Measurements from ENCODE around the gene TRHDE. TPM values are rescaled to one million over a fixed set of nuclear protein-coding genes. Genes with fewer than 3 reads are reported as not detected.
"Not testable (repeated sequence)": the region's sequence is repeated elsewhere in the genome, so short reads cannot be mapped to it uniquely, and the experiment has no call there.

The TRHDE gene
- total RNA-seq, 2 donors from 2014 or later = 0.57 to 8.7 TPM

DNA sequence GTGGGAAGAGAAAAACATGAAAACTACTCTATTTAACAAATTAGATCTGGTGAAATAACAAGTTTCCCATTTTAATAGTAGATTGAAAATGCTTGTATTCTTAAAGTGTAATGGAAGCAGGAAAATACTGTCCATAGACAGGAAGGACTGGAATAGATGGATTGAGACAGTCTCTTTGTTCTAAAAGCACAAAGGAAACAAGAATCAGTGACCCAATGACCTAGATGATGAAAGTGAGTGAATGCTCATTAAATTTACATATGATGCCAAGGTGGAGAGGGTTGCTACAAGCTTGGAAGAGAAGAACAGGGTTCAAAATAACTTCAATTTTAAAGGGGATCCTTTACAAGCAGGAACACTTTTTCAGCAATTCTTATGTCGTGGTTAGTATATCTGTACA, 233.1 kb downstream of the TRHDE start:
- H3K36me3 ChIP-seq = no peaks in the 10 kb centered on the region
- H3K4me3 ChIP-seq = no peak overlapping the region
- no peaks in the 10 kb centered on the region for H3K27me3 ChIP-seq
- no peak for DNase-seq
- TF ChIP-seq, protein P1, sequence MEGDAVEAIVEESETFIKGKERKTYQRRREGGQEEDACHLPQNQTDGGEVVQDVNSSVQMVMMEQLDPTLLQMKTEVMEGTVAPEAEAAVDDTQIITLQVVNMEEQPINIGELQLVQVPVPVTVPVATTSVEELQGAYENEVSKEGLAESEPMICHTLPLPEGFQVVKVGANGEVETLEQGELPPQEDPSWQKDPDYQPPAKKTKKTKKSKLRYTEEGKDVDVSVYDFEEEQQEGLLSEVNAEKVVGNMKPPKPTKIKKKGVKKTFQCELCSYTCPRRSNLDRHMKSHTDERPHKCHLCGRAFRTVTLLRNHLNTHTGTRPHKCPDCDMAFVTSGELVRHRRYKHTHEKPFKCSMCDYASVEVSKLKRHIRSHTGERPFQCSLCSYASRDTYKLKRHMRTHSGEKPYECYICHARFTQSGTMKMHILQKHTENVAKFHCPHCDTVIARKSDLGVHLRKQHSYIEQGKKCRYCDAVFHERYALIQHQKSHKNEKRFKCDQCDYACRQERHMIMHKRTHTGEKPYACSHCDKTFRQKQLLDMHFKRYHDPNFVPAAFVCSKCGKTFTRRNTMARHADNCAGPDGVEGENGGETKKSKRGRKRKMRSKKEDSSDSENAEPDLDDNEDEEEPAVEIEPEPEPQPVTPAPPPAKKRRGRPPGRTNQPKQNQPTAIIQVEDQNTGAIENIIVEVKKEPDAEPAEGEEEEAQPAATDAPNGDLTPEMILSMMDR (IDR thresholded peaks at IDR 0.05) = no peak
- H3K9ac ChIP-seq (ENCODE audit: low read depth in 2 of 2, low read length in 2 of 2) = no peak overlapping the region
- intact Hi-C loops (cut with DNase I) = no loop called here
- H3K9me3 ChIP-seq = no peaks in the 10 kb centered on the region
- no peaks in the 10 kb centered on the region for H3K4me1 ChIP-seq
- no peak overlapping the region for H3K27ac ChIP-seq

DNA sequence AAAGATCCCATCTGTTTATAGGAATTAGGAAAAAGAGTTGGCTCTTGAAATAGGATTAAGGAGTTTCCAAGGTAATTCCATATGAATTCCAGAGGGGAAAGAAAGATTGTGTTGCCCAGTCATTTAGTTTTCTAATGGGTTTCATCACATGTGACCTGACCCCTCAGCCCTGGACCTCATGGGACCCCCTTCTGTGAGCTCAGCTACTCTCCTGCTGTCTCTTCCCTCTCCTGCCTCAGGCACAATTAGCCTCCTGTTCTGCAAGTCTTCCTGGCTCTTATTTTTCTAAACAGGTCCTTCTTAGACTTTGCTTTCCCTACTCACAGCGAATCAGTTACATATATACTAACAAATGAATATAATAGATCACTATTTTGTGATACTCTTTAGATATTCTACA, 237.7 kb downstream of the TRHDE start:
- H3K4me1 ChIP-seq = no peaks in the 10 kb centered on the region
- no peak for DNase-seq
- no peak overlapping the region for H3K4me3 ChIP-seq
- TF ChIP-seq, protein P1 (IDR thresholded peaks at IDR 0.05) = no peak
- H3K36me3 ChIP-seq = no peaks in the 10 kb centered on the region
- intact Hi-C loops (cut with DNase I) = no loop called here
- H3K9ac ChIP-seq (ENCODE audit: low read depth in 2 of 2, low read length in 2 of 2) = no peak overlapping the region
- no peak overlapping the region for H3K27ac ChIP-seq
- no peaks in the 10 kb centered on the region for H3K9me3 ChIP-seq
- H3K27me3 ChIP-seq = no peaks in the 10 kb centered on the region

DNA sequence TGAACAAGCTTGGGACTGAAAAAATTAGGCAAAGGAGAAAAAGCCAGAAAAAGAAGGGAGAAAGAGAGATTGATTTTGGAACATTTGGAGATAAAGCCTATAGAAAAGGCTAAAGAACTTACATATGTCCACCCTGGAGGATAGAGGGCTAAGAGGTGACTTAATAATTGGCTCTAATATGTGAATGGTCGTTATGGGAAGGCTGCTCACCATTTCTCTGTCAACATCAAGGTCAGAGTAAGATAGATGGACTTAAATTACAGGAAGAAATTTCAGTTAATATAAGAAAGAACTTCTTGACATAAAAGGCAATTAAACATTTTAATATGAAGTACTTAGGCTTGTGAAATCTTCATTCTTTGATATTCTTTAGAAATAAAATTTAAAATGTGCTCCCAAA, 238.6 kb downstream of the TRHDE start:
- intact Hi-C loops (cut with DNase I) = no loop called here
- no peaks in the 10 kb centered on the region for H3K36me3 ChIP-seq
- no peak overlapping the region for H3K9ac ChIP-seq (ENCODE audit: low read depth in 2 of 2, low read length in 2 of 2)
- H3K9me3 ChIP-seq = no peaks in the 10 kb centered on the region
- no peaks in the 10 kb centered on the region for H3K4me1 ChIP-seq
- DNase-seq = no peak
- TF ChIP-seq, protein P1 (IDR thresholded peaks at IDR 0.05) = no peak
- H3K27me3 ChIP-seq = no peaks in the 10 kb centered on the region
- H3K4me3 ChIP-seq = no peak overlapping the region
- H3K27ac ChIP-seq = no peak overlapping the region

DNA sequence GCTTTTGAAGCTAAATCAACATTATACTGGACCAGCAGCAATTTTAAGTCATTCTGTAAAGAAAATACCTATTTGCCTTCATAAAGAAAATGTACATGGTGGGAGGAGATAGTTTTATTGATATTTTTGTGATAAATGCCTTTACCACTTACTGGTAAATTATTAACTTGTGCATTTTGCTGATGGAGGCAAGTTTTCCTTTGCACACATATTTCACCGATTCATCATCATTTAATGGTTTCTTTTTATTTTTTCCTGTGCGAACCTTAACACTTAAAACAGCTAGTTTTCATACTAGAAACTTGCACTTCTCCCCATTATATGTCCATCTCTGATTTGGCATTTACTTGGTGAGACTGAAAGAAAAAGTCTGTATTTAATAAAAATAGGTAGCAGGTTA, 239.3 kb downstream of the TRHDE start:
- Histone ChIP-seq H3K4me3 (no peak overlapping the region), H3K27ac (no peak overlapping the region), H3K9ac (ENCODE audit: low read depth in 2 of 2, low read length in 2 of 2) (no peak overlapping the region), H3K27me3 (no peaks in the 10 kb centered on the region), H3K4me1 (no peaks in the 10 kb centered on the region), H3K36me3 (no peaks in the 10 kb centered on the region), H3K9me3 (no peaks in the 10 kb centered on the region)
- intact Hi-C loops (cut with DNase I) = no loop called here
- no peak for DNase-seq
- TF ChIP-seq, protein P1 (IDR thresholded peaks at IDR 0.05) = no peak

DNA sequence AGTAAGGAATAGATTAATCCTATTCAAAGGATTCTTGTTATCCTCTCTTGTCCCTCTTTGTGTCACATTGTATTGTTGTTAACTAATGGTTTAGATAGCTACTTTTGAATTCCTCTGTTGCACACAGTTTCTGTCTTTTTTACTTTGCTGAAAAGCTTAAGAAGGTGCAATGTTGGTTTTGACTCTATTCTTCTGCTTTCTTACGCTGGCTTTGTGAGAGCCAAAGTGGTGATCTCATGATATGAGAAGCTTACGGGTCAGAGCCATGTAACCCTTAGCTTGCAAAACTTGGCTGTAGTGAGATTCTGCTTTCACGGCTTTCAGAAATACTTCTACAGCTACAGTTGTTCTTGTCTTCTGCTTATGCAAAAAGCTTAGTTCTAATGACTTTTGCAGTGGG, 239.7 kb downstream of the TRHDE start:
- Histone ChIP-seq H3K9ac (ENCODE audit: low read depth in 2 of 2, low read length in 2 of 2) (no peak overlapping the region), H3K9me3 (no peaks in the 10 kb centered on the region), H3K27ac (no peak overlapping the region), H3K36me3 (no peaks in the 10 kb centered on the region), H3K27me3 (no peaks in the 10 kb centered on the region), H3K4me1 (no peaks in the 10 kb centered on the region), H3K4me3 (no peak overlapping the region)
- intact Hi-C loops (cut with DNase I) = no loop called here
- no peak for DNase-seq
- TF ChIP-seq, protein P1 (IDR thresholded peaks at IDR 0.05) = no peak

DNA sequence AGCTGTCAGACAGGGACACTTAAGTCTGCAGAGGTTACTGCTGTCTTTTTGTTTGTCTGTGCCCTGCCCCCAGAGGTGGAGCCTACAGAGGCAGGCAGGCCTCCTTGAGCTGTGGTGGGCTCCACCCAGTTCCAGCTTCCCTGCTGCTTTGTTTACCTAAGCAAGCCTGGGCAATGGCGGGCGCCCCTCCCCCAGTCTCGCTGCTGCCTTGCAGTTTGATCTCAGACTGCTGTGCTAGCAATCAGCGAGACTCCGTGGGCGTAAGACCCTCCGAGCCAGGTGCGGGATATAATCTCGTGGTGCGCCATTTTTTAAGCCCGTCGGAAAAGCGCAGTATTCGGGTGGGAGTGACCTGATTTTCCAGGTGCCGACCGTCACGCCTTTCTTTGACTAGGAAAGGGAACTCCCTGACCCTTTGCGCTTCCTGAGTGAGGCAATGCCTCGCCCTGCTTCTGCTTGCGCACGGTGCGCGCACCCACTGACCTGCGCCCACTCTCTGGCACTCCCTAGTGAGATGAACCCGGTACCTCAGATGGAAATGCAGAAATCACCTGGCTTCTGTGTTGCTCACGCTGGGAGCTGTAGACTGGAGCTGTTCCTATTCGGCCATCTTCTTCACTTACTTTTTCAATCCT, 248.0 kb downstream of the TRHDE start:
- H3K9me3 ChIP-seq; H3K27ac ChIP-seq; DNase-seq; intact Hi-C loops (cut with DNase I); H3K4me1 ChIP-seq; H3K9ac ChIP-seq (ENCODE audit: low read depth in 2 of 2, low read length in 2 of 2); H3K36me3 ChIP-seq; H3K4me3 ChIP-seq; H3K27me3 ChIP-seq: not testable (repeated sequence)

Data from colonic mucosa (tissue), 4 donors.